22Rv1 (cell line): Measurements from ENCODE around the gene DUSP16.

Experiments used
- ZFX ChIP-seq: fragments of 450-650 bp; IDR thresholded peaks from 2 replicates; pipeline ENCODE4 v1.6.1; 2017; ENCODE audit warnings: antibody characterized with exemption, borderline replicate concordance
- TF ChIP-seq, protein P1 (sequence below): fragments of 450-650 bp; IDR thresholded peaks from 2 replicates; pipeline ENCODE4 v1.5.1; 2017; ENCODE audit warnings: mild to moderate bottlenecking

DNA sequence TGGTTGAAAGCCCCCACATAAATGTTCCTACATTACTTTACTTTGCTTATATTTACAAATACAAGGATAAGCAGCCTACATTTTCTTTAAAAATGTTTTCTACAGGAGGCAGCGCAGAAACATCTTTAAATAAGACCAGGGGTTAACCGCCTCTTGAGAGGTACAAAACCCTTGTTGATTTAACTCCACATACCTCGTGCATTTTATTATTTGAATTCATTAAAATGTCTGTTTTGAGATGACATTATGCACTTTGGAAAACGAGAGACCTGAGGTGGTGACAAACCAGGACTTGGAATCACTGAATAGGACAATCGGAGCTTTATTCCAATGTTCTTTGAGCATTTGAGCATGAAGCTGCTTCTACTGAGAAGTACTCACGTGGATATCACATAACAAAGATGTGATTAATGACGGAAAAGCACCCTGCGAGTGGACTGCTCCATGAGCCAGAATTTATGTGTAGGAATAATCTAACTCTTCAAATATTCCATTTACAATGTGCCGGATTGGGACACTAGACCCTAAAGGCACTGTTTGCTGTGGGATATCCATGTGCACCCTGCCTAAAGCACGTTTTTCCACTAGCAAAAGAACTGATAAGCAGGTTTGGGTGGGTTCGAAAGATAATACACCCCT is 746 bp upstream of the DUSP16 start:
- TF ChIP-seq, protein P1, sequence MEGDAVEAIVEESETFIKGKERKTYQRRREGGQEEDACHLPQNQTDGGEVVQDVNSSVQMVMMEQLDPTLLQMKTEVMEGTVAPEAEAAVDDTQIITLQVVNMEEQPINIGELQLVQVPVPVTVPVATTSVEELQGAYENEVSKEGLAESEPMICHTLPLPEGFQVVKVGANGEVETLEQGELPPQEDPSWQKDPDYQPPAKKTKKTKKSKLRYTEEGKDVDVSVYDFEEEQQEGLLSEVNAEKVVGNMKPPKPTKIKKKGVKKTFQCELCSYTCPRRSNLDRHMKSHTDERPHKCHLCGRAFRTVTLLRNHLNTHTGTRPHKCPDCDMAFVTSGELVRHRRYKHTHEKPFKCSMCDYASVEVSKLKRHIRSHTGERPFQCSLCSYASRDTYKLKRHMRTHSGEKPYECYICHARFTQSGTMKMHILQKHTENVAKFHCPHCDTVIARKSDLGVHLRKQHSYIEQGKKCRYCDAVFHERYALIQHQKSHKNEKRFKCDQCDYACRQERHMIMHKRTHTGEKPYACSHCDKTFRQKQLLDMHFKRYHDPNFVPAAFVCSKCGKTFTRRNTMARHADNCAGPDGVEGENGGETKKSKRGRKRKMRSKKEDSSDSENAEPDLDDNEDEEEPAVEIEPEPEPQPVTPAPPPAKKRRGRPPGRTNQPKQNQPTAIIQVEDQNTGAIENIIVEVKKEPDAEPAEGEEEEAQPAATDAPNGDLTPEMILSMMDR: no peak
- no peak for TF ChIP-seq ZFX
